IMR-90 (cell line): ENCODE data around the gene TNNT1. TPM values are rescaled to one million over a fixed set of nuclear protein-coding genes. Genes with fewer than 3 reads are reported as not detected.

Experiments used
- ATAC-seq: fragments of 200-7000 bp; cut with Tn5 transposase; 2 replicates; pipeline ENCODE4 v1.9.1; 2020; ENCODE audit warnings: low read depth, mild to moderate bottlenecking, moderate library complexity
- BruUV-seq: library from RNA; stranded (reverse); fragments of 400-500 nt; replicated peaks from 2 replicates; lab custom pipeline; 2021; lab: Mats Ljungman, UMichigan
- CTCF ChIA-PET: fragments of 300-600 bp; formaldehyde crosslinking; extraction: SDS; loops from one replicate; lab custom pipeline; 2021; ENCODE audit warnings: antibody characterized with exemption; lab: Yijun Ruan, JAX
- POLR2A ChIA-PET: fragments of 300-600 bp; sonication (Branson Sonifier 250); formaldehyde crosslinking; loops from one replicate; lab custom pipeline; 2022; ENCODE audit warnings: antibody characterized with exemption; ENCODE audit not compliant: unreplicated experiment; lab: Charles Lee
- DNase-seq: peaks from one replicate; pipeline ENCODE4 v3.0.0; 2013
- H2AFZ ChIP-seq: replicated peaks from 2 replicates; pipeline ENCODE3; 2013; ENCODE audit warnings: low read length, mild to moderate bottlenecking; ENCODE audit not compliant: poor library complexity
- H2AK5ac ChIP-seq: 2 replicates; pipeline ENCODE4 v1.6.1; 2013; ENCODE audit warnings: low read depth, low read length, inconsistent platforms
- H2AK9ac ChIP-seq: replicated peaks from 2 replicates; pipeline ENCODE3; 2013; ENCODE audit warnings: mild to moderate bottlenecking, low read depth, low read length, moderate library complexity; ENCODE audit not compliant: poor library complexity
- H2BK120ac ChIP-seq: 2 replicates; pipeline ENCODE4 v1.6.1; 2013; ENCODE audit warnings: low read depth, low read length, inconsistent platforms
- H2BK15ac ChIP-seq: 3 replicates; pipeline ENCODE4 v1.6.1; 2013; ENCODE audit warnings: low read depth, low read length, inconsistent platforms
- H2BK20ac ChIP-seq: 2 replicates; pipeline ENCODE4 v1.6.1; 2013; ENCODE audit warnings: low read depth, mild to moderate bottlenecking, inconsistent platforms, low read length, moderate library complexity
- H2BK5ac ChIP-seq: 2 replicates; pipeline ENCODE4 v1.6.1; 2013; ENCODE audit warnings: mild to moderate bottlenecking, low read depth, low read length, inconsistent platforms; ENCODE audit not compliant: poor library complexity, severe bottlenecking
- H3K14ac ChIP-seq: replicated peaks from 2 replicates; pipeline ENCODE4 v1.6.1; 2013; ENCODE audit warnings: low read depth, low read length, inconsistent platforms
- H3K18ac ChIP-seq: 2 replicates; pipeline ENCODE4 v1.6.1; 2013; ENCODE audit warnings: low read depth, low read length, control low read depth
- H3K23ac ChIP-seq: 2 replicates; pipeline ENCODE4 v1.6.1; 2013; ENCODE audit warnings: low read depth, low read length, inconsistent platforms
- H3K27ac ChIP-seq: 2 replicates; pipeline ENCODE4 v1.5.1; 2013; ENCODE audit warnings: mild to moderate bottlenecking, control low read depth, low read length; ENCODE audit not compliant: insufficient read depth
- H3K27me3 ChIP-seq: 2 replicates; pipeline ENCODE4 v1.6.1; 2013; ENCODE audit warnings: low read length; ENCODE audit not compliant: control insufficient read depth, insufficient read depth
- H3K36me3 ChIP-seq: 2 replicates; pipeline ENCODE4 v1.6.1; 2013; ENCODE audit warnings: low read length, mixed read lengths; ENCODE audit not compliant: control insufficient read depth, insufficient read depth
- H3K4ac ChIP-seq: 2 replicates; pipeline ENCODE4 v1.6.1; 2013; ENCODE audit warnings: low read depth, low read length, inconsistent platforms
- H3K4me1 ChIP-seq: 2 replicates; pipeline ENCODE4 v1.6.1; 2013; ENCODE audit warnings: low read length, mixed read lengths; ENCODE audit not compliant: control insufficient read depth, insufficient read depth
- H3K4me2 ChIP-seq: 2 replicates; pipeline ENCODE4 v1.6.1; 2013; ENCODE audit warnings: low read depth, mild to moderate bottlenecking, control low read depth, low read length, moderate library complexity
- H3K4me3 ChIP-seq: 2 replicates; pipeline ENCODE4 v1.5.1; 2013; ENCODE audit warnings: low read depth, mild to moderate bottlenecking, control low read depth, low read length, moderate library complexity; ENCODE audit not compliant: insufficient read depth
- H3K56ac ChIP-seq: 2 replicates; pipeline ENCODE4 v1.6.1; 2013; ENCODE audit warnings: low read length, inconsistent platforms; ENCODE audit not compliant: insufficient read depth; ENCODE audit errors: extremely low read depth
- H3K79me1 ChIP-seq, 2 experiments: 2 replicates each; pipeline ENCODE4 v1.6.1; 2013; ENCODE audit warnings: low read length in 2 of 2, inconsistent platforms in 1 of 2, low read depth in 1 of 2
- H3K9ac ChIP-seq: 2 replicates; pipeline ENCODE4 v1.6.1; 2013; ENCODE audit warnings: low read depth, low read length, control low read depth
- H3K9me1 ChIP-seq: 2 replicates; pipeline ENCODE4 v1.6.1; 2013; ENCODE audit warnings: low read length, inconsistent platforms; ENCODE audit not compliant: insufficient read depth
- H3K9me3 ChIP-seq: 2 replicates; pipeline ENCODE4 v1.6.1; 2013; ENCODE audit warnings: low read length; ENCODE audit not compliant: control insufficient read depth, insufficient read depth
- H4K20me1 ChIP-seq: 2 replicates; pipeline ENCODE4 v1.6.1; 2013; ENCODE audit warnings: low read length, inconsistent platforms; ENCODE audit not compliant: insufficient read depth
- H4K5ac ChIP-seq: 2 replicates; pipeline ENCODE4 v1.6.1; 2013; ENCODE audit warnings: mild to moderate bottlenecking, low read depth, low read length, control low read depth
- H4K8ac ChIP-seq, 2 experiments: 2 replicates each; pipeline ENCODE4 v1.6.1; 2013; ENCODE audit warnings: low read depth in 2 of 2, low read length in 2 of 2, control low read depth in 1 of 2, inconsistent platforms in 1 of 2
- H4K91ac ChIP-seq: 2 replicates; pipeline ENCODE4 v1.6.1; 2013; ENCODE audit warnings: low read depth, low read length, inconsistent platforms; ENCODE audit not compliant: insufficient read depth
- BHLHE40 ChIP-seq: fragments of 150-350 bp; IDR thresholded peaks from 2 replicates; pipeline ENCODE4 v1.6.1; 2016; ENCODE audit warnings: mild to moderate bottlenecking, low read depth, low read length
- CEBPB ChIP-seq: IDR thresholded peaks from 2 replicates; pipeline ENCODE4 v1.6.1; 2012; ENCODE audit warnings: low read depth, low read length, improper control_type of control experiment
- MAFK ChIP-seq: IDR thresholded peaks from 2 replicates; pipeline ENCODE4 v1.6.1; 2012; ENCODE audit warnings: low read depth, low read length, improper control_type of control experiment
- MXI1 ChIP-seq: IDR thresholded peaks from 2 replicates; pipeline ENCODE4 v1.6.1; 2012; ENCODE audit warnings: low read depth, mild to moderate bottlenecking, low read length, moderate library complexity, borderline replicate concordance
- POLR2A ChIP-seq: IDR thresholded peaks from 2 replicates; pipeline ENCODE4 v1.6.1; 2012; ENCODE audit warnings: mild to moderate bottlenecking, low read depth, low read length
- RAD21 ChIP-seq: IDR thresholded peaks from 2 replicates; pipeline ENCODE4 v1.6.1; 2012; ENCODE audit warnings: low read length, improper control_type of control experiment
- RCOR1 ChIP-seq: IDR thresholded peaks from 2 replicates; pipeline ENCODE4 v1.6.1; 2012; ENCODE audit warnings: mild to moderate bottlenecking, low read length, improper control_type of control experiment; ENCODE audit not compliant: insufficient replicate concordance
- WGBS, 2 experiments: methylation state at CpG; one replicate each; pipeline versions ENCODE4 v1.1.5 to v1.1.7; 2013; ENCODE audit warnings: missing lambda C conversion rate in 2 of 2; ENCODE audit not compliant: insufficient read length in 1 of 2; ENCODE audit errors: extremely low coverage in 2 of 2; 5-methylcytosine and 5-hydroxymethylcytosine counted together
- dilution Hi-C: fragments of 300-500 bp; cut with HindIII; formaldehyde crosslinking; loops from one replicate; pipeline ENCODE4 v1.14.3; 2018; ENCODE audit warnings: low sequenced_read_pairs; ENCODE audit not compliant: unreplicated experiment
- in situ Hi-C: fragments of 300-500 bp; cut with MboI; formaldehyde crosslinking; loops from 3 replicates; pipeline ENCODE4 v1.14.3; 2019; ENCODE audit warnings: low sequenced_read_pairs, inconsistent platforms, mixed read lengths
- intact Hi-C: fragments of 100-400 bp; cut with micrococcal nuclease; formaldehyde crosslinking; loops from 2 replicates; pipeline ENCODE4 v1.10.0; 2022
- polyA plus RNA-seq, 3 experiments: library from polyadenylated mRNA; depleted of rRNA; stranded (reverse); fragments of >200 nt; gene quantifications; 2 replicates each; pipeline ENCODE4 v1.2.3, GENCODE V29; 2012; ENCODE audit warnings: low replicate concordance in 1 of 3
- total RNA-seq: library from RNA; depleted of rRNA; stranded (reverse); fragments of >200 nt; gene quantifications from 2 replicates; pipeline ENCODE4 v1.2.3, GENCODE V29; 2012
- TF ChIP-seq, protein P1 (sequence below): fragments of 150-350 bp; IDR thresholded peaks from 2 replicates; pipeline ENCODE4 v1.6.1; 2017; ENCODE audit warnings: mild to moderate bottlenecking, antibody characterized with exemption, low read length, low read depth
- TF ChIP-seq, protein P2 (sequence below): conservative IDR thresholded peaks from 2 replicates; pipeline ENCODE4 v1.5.1; 2012; ENCODE audit warnings: mild to moderate bottlenecking, low read depth, low read length, improper control_type of control experiment
- TF ChIP-seq, protein P3 (sequence below): fragments of 150-350 bp; IDR thresholded peaks from 2 replicates; pipeline ENCODE4 v1.6.1; 2016; ENCODE audit warnings: low read depth, mild to moderate bottlenecking, low read length, moderate library complexity, borderline replicate concordance

TNNT1 gene
- total and polyA plus RNA-seq, 2 of the 4 experiments (the other 2 are of a cell fraction): 1.3 to 2.6 TPM

DNA sequence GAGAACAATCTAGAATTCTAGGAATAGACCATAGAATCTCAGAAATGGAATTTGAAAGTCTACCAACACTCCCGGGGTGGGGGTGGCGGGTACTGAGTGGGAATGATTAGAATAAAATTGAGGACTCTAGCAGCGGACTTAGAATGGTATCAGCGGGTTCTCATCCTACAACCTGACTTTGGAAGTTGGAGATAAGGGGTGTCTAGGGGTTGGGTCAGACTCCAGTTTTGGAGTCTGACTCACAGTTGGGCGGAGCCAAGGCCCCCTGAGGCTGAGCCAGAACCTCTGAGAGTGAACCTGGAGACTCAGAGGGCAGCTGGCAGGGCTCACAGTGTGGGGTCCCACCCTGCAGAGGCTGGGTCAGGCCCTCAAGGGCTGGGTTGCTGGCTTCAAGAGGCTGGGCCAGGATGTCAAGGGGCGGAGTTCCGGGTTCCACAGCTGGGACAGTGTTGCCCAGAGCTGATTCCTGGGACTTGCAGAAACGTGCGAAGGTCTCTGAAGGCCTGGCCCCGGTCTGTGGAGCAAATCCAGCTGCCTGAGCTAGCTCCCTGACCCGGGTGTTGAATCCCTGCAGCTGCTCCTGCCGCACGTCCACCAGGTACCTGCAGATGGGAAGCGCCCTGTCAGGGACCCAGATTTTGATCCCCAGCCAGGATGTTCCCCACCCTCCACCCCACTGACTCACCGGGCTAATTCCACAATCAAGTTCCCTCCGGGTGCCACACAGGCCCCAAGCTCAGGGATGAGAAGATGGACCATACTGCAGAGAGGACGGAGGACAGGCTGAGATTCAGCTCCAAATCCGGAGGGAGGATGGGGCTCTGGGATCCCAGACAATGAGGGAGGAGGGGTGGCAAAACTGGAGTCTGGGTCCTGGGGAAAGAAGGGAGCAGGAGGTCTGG lies 10.1 kb upstream of the TNNT1 start (continued):
- TF ChIP-seq, protein P1, sequence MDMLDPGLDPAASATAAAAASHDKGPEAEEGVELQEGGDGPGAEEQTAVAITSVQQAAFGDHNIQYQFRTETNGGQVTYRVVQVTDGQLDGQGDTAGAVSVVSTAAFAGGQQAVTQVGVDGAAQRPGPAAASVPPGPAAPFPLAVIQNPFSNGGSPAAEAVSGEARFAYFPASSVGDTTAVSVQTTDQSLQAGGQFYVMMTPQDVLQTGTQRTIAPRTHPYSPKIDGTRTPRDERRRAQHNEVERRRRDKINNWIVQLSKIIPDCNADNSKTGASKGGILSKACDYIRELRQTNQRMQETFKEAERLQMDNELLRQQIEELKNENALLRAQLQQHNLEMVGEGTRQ: no peak
- no peak for TF ChIP-seq POLR2A

DNA sequence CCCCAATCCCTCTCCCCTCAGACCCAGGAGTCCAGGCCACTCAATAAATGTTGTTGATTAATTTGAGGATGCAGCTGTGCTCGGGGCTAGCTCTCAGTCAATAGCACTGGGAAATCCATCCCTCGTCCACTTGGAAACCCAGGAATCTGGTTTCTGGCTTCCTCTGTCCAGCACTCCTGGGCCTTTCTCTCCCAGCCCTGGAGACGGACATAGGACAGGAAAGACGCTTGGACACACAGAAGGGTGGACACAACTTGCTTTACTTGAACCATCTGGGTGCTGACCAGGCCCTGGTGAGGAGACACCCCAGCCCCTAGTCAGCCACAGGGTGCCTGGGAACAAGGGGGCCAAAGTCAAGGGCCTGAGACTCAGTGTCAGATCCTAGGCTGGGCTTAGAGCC lies 9.4 kb upstream of the TNNT1 start:
- intact Hi-C loops (no loop called here), in situ Hi-C loops (no loop called here), dilution Hi-C loops (no loop called here)
- H3K36me3 ChIP-seq: no peaks in the 10 kb centered on the region
- DNase-seq: no peak
- H3K18ac ChIP-seq: no peak overlapping the region
- H2BK120ac ChIP-seq: no peak overlapping the region
- no peak overlapping the region for H4K91ac ChIP-seq
- no peak overlapping the region for H2AK9ac ChIP-seq
- no peak overlapping the region for H3K4me2 ChIP-seq
- no peak overlapping the region for H4K5ac ChIP-seq
- H3K27ac ChIP-seq: no peak overlapping the region
- H3K9me1 ChIP-seq: no peaks in the 10 kb centered on the region
- H2AK5ac ChIP-seq: no peak overlapping the region
- H3K9me3 ChIP-seq: no peaks in the 10 kb centered on the region
- H3K27me3 ChIP-seq: peaks cover 42% of the 10 kb centered on the region
- TF ChIP-seq MAFK: no peak
- TF ChIP-seq CEBPB: no peak
- TF ChIP-seq BHLHE40: no peak
- TF ChIP-seq, protein P2, sequence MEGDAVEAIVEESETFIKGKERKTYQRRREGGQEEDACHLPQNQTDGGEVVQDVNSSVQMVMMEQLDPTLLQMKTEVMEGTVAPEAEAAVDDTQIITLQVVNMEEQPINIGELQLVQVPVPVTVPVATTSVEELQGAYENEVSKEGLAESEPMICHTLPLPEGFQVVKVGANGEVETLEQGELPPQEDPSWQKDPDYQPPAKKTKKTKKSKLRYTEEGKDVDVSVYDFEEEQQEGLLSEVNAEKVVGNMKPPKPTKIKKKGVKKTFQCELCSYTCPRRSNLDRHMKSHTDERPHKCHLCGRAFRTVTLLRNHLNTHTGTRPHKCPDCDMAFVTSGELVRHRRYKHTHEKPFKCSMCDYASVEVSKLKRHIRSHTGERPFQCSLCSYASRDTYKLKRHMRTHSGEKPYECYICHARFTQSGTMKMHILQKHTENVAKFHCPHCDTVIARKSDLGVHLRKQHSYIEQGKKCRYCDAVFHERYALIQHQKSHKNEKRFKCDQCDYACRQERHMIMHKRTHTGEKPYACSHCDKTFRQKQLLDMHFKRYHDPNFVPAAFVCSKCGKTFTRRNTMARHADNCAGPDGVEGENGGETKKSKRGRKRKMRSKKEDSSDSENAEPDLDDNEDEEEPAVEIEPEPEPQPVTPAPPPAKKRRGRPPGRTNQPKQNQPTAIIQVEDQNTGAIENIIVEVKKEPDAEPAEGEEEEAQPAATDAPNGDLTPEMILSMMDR: no peak
- no peak for TF ChIP-seq RCOR1
- TF ChIP-seq, protein P3, sequence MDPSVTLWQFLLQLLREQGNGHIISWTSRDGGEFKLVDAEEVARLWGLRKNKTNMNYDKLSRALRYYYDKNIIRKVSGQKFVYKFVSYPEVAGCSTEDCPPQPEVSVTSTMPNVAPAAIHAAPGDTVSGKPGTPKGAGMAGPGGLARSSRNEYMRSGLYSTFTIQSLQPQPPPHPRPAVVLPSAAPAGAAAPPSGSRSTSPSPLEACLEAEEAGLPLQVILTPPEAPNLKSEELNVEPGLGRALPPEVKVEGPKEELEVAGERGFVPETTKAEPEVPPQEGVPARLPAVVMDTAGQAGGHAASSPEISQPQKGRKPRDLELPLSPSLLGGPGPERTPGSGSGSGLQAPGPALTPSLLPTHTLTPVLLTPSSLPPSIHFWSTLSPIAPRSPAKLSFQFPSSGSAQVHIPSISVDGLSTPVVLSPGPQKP: no peak
- TF ChIP-seq RAD21: no peak
- TF ChIP-seq MXI1: no peak
- no peak overlapping the region for H3K56ac ChIP-seq
- WGBS, 2 experiments: 58% methylated on average over 2 of the region's 4 CpGs; no CpG with 5 or more reads in 1 of the 2 experiments
- no peak overlapping the region for H3K9ac ChIP-seq
- H4K20me1 ChIP-seq: no peaks in the 10 kb centered on the region
- H3K23ac ChIP-seq: no peak overlapping the region
- no TSS peak for BruUV-seq
- no peak for ATAC-seq
- no peak overlapping the region for H3K14ac ChIP-seq
- H2BK20ac ChIP-seq: no peak overlapping the region
- H3K4ac ChIP-seq: no peak overlapping the region
- no peak overlapping the region for H2AFZ ChIP-seq
- H4K8ac ChIP-seq: no peak overlapping the region
- no peaks in the 10 kb centered on the region for H3K79me1 ChIP-seq
- H3K4me3 ChIP-seq: no peak overlapping the region
- no peak overlapping the region for H2BK15ac ChIP-seq
- no peak overlapping the region for H2BK5ac ChIP-seq
- H3K4me1 ChIP-seq: peaks cover 2% of the 10 kb centered on the region; the same call in 1 of the 2 replicates
- ChIA-PET CTCF (no interaction called here), POLR2A (no interaction called here)
